GM19043 (cell line): Measurements from ENCODE around the gene KRTAP9-9.
"Not testable (repeated sequence)": the region's sequence is repeated elsewhere in the genome, so short reads cannot be mapped to it uniquely, and the experiment has no call there.

Source experiments
- ATAC-seq: cut with Tn5 transposase; IDR thresholded peaks from one replicate; pipeline ENCODE4 v1.9.1; 2021; ENCODE audit warnings: low read depth; ENCODE audit not compliant: unreplicated experiment

The KRTAP9-9 gene

DNA sequence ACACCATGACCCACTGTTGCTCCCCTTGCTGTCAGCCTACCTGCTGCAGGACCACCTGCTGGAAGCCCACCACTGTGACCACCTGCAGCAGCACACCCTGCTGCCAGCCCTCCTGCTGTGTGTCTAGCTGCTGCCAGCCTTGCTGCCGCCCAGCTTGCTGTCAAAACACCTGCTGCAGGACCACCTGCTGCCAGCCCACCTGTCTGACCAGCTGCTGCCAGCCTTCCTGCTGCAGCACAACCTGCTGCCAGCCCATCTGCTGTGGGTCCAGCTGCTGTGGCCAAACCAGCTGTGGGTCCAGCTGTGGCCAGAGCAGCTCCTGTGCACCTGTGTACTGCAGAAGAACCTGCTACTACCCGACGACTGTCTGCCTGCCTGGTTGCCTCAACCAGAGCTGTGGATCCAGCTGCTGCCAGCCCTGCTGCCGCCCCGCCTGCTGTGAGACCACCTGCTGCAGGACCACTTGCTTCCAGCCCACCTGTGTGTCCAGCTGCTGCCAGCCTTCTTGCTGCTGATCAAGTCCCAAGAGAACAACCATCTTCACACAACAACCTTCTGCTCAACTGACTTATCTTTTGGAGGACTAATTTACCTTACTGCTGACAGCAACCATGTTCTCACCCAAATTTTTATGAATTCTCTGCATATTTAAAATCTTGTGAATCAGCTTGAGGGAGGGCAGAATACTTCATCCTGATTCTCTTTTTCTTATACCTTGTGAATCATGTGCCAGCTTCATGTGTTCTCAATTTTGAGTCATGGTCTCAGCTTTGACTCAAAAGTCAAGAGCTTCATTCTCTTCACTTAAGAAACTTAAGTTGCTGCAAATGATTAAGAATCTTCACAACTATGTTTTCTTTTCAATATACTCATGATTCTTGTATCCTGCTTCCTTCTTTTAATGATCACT, at the start of gene KRTAP9-9:
KRTAP9-9 (plus strand) TSS at position 4 of the 910 bp plus-strand sequence.
- not testable (repeated sequence) for ATAC-seq

DNA sequence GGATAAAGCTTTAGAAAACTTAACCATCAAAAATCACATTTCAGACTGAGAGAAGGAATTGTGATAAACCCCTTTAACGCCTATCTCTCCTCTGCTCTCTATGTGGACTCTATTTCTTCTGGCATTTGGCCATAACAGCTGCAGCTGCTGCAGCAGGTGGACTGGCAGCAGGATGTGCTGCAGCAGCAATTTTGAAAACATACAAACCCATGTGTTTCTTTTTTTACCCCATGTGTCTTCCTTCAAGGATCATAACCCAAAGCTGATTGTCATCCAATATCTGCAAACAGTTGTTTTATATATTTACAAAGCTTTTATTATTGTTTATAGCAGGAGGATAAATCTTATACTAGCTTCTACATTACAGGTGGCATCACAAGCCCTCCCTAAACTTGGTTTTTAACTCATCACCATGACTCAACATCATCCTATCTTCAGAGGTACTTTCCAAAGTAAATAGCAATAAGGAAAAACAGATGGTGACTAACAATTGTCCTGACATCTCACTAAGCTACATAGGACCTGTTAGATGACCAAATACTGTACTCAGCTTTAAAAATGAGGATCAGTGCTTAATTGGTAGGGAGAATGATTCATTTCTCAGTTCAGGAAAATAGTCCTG, 43.2 kb upstream of the KRTAP9-9 start:
- ATAC-seq = no peak

DNA sequence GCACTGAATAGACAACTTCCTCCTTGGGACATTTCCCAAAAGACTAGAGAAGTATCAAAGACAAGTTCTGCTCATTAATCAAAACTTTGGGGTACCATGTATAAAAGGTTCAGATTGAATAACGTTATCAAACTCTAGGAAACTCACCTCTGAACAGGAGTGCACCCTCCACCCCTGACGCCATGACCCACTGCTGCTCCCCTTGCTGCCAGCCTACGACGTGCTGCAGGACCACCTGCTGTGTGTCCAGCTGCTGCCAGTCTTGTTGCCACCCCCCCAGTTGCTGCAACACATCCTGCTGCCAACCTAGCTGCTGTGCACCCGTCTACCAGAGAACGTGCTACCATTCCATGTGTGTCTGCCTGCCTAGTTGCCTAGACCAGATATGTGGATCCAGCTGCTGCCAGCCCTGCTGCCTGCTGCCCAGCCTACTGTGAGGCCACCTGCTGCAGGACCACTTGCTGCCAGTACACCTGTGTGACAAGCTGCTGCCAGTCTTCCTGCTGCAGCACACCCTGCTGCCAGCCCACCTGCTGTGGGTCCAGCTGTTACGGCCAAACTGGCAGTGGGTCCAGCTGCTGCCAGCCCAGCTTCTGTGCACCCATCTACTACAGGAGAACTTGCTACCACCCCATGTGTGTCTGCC, 42.5 kb upstream of the KRTAP9-9 start:
- ATAC-seq = no peak

DNA sequence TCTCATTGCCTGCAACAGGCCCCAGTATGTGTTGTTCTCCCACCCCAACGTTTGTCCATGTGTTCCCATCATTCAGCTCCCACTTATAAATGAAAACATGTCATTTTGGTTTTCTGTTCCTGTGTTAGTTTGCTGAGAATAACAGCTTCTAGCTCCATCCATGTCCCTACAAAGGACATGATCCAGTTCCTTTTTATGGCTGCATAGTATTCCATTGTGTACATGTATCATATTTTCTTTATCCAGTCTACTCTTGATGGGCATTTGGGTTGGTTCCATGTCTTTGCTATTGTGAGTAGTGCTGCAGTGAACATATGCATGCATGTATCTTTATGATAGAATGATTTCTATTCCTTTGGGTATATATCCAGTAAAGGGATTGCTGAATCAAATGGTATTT, 39.5 kb upstream of the KRTAP9-9 start:
- no peak for ATAC-seq

DNA sequence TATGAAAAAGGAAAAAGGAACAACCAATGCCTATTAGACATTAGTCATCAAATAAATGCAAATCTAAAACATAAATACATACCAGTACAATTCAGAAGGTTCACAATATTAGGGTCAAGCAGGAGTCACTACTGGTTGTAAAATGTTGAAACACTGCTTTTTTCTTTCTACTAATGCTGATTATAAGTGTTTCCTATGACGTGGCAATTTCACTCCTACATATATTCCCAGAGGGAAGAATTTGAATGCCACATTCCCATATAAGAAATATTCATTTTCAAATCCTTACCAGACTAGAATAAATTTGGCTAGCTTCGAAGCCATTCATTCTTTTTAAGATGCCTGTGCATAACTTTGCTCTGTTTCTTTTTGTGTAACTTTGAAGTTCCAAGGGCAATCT, 31.4 kb upstream of the KRTAP9-9 start:
- no peak for ATAC-seq

DNA sequence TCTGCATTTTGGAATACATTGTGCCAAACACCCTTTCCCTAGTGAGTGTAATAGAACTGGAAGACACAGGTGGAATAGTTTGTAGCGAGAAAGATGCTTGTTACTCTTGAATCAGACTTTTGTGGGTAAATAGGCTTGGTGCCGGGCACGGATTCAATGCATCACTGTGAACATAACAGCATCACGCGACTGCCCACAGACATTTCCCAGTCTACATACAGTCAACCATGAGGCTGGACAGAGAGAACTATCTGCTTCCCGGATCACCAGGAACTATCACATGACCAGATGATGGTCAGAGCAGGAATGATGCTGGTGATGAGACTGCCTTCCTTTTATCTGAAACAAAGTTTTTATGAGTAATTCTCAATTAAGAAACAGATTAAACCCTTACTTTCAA, 29.1 kb upstream of the KRTAP9-9 start:
- no peak for ATAC-seq

DNA sequence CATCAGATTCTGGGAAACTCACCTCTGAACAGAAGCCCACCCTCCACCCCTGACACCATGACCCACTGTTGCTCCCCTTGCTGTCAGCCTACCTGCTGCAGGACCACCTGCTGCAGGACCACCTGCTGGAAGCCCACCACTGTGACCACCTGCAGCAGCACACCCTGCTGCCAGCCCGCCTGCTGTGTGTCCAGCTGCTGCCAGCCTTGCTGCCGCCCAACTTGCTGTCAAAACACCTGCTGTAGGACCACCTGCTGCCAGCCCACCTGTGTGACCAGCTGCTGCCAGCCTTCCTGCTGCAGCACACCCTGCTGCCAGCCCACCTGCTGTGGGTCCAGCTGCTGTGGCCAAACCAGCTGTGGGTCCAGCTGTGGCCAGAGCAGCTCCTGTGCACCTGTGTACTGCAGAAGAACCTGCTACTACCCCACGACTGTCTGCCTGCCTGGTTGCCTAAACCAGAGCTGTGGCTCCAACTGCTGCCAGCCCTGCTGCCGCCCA, 28.5 kb upstream of the KRTAP9-9 start, which contains the start of gene KRTAP9-2:
KRTAP9-2 (plus strand) TSS at position 51 of the 498 bp plus-strand sequence; CDS start at position 58, 7 bp downstream.
- not testable (repeated sequence) for ATAC-seq

DNA sequence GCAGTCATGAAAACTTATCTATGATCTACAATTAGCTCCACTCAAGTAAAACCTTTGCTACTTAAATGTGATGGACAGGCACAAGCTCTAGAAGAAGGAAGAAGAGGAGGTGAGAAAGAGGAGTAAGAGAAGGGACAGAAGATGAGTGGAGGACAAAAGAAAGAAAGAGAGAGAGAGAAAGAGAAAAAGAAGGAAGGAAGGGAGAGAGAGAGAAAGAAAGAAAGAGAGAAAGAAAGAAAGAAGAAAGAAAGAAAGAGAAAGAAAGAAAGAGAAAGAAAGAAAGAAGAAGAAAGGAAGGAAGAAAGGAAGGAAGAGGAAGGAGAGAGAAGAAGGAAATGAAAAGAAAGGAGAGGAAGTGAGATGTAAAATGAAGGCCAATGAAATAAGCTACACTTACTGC, 25.1 kb upstream of the KRTAP9-9 start:
- no peak for ATAC-seq

DNA sequence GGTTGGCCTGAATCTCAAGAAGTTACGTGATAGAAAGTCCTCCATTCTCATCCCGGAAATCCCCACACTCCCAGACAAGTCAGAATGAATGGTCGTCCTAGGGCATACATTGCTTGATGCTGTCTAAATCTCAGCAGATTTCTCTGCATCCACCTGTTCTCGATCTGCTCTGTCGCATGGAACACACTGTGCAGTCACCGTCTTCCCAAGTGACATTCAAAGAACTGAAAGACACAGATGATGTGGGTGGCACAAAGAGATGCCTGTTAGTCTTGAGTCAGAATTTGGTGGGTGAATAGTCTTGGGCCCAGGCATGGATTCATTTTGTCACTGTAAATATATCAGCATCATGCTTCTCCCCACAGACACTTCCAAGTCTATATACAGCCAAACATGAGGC, 23.5 kb upstream of the KRTAP9-9 start:
- no peak for ATAC-seq

DNA sequence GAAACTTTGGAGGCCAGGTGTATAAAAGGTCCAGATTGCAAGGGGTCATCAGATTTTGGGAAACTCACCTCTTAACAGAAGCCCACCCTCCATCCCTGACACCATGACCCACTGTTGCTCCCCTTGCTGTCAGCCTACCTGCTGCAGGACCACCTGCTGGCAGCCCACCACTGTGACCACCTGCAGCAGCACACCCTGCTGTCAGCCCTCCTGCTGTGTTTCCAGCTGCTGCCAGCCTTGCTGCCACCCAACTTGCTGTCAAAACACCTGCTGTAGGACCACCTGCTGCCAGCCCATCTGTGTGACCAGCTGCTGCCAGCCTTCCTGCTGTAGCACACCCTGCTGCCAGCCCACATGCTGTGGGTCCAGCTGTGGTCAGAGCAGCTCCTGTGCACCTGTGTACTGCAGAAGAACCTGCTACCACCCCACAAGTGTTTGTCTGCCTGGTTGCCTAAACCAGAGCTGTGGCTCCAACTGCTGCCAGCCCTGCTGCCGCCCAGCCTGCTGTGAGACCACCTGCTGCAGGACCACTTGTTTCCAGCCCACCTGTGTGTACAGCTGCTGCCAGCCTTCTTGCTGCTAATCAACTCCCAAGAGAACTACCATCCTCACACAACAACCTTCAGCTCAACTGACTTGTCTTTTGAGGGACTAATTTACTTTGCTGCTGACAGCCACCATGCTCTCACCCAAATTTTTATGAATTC, 22.6 kb upstream of the KRTAP9-9 start, which contains the start of gene KRTAP9-3:
KRTAP9-3 (plus strand) TSS at position 51 of the 707 bp plus-strand sequence; CDS start at position 104, 53 bp downstream.
- not testable (repeated sequence) for ATAC-seq

DNA sequence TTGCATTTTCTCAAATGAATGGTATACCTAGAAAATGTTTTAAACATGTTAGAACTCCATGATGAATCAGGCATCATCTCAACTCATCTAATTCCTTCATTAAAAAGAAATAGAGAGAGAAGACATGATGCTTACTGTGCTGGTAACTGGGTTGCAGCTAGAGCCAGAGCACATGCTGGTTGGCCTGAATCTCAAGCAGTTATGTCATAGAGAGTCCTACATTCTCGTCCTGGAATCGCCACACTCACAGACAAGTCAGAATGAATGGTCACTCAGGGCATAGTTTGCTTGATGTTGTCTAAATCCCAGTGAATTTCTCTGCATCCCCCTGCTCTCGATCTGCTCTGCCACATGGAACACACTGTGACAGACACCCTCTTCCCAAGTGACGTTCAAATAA, 18.1 kb upstream of the KRTAP9-9 start:
- ATAC-seq = not testable (repeated sequence)

DNA sequence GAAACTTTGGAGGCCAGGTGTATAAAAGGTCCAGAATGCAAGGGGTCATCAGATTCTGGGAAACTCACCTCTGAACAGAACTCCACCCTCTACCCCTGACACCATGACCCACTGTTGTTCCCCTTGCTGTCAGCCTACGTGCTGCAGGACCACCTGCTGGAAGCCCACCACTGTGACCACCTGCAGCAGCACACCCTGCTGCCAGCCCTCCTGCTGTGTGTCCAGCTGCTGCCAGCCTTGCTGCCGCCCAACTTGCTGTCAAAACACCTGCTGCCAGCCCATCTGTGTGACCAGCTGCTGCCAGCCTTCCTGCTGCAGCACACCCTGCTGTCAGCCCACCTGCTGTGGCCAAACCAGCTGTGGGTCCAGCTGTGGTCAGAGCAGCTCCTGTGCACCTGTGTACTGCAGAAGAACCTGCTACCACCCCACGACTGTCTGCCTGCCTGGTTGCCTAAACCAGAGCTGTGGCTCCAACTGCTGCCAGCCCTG, 17.2 kb upstream of the KRTAP9-9 start, which contains the start of gene KRTAP9-8:
KRTAP9-8 (plus strand) TSS at position 51 of the 489 bp plus-strand sequence; CDS start at position 104, 53 bp downstream.
- ATAC-seq = not testable (repeated sequence)

DNA sequence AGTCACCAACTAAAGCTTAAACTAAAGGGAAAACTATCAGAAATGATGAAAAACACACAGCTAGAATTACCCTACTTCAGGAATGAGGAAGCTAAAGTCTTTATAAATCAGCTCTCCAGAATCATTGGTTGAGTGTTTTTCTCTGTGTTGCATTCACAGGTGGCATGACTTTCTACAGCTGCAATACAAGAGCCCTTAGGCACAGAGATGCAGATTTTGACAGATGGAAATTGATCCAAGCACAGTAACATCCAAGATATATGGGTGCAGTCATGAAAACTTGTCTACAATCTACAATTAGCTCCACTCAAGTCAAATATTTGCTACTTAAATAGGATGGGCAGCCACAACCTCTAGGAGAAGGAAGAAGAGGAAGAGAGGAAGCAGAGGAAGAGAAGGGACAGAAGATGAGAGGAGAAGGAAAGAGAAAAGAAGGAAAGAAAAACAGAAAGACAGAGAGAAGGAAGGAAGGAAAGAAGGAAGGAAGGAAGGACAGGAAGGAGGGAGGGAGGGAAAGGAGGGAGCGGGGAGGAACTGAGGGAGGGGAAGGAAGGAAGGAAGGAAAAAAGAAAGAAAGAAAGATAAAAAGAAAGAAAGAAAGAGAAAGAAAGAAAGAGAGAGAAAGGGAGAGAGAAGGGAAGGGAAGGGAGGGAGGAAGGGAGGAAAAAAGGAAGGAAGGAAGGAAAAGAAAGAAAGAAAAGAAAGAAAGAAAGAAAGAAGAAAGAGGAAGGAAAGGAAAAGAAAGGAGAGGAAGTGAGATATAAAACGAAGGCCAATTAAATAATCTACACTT, 8.0 kb upstream of the KRTAP9-9 start:
- ATAC-seq = not testable (repeated sequence)

DNA sequence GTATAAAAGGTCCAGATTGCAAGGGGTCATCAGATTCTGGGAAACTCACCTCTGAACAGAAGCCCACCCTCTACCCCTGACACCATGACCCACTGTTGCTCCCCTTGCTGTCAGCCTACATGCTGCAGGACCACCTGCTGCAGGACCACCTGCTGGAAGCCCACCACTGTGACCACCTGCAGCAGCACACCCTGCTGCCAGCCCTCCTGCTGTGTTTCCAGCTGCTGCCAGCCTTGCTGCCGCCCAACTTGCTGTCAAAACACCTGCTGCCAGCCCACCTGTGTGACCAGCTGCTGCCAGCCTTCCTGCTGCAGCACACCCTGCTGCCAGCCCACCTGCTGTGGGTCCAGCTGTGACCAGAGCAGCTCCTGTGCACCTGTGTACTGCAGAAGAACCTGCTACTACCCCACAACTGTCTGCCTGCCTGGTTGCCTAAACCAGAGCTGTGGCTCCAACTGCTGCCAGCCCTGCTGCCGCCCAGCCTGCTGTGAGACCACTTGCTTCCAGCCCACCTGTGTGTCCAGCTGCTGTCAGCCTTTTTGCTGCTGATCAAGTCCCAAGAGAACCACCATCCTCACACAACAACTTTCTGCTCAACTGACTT, 5.4 kb upstream of the KRTAP9-9 start, which contains the start of gene KRTAP9-4:
KRTAP9-4 (plus strand) TSS at position 51 of the 604 bp plus-strand sequence; CDS start at position 85, 34 bp downstream.
- not testable (repeated sequence) for ATAC-seq

DNA sequence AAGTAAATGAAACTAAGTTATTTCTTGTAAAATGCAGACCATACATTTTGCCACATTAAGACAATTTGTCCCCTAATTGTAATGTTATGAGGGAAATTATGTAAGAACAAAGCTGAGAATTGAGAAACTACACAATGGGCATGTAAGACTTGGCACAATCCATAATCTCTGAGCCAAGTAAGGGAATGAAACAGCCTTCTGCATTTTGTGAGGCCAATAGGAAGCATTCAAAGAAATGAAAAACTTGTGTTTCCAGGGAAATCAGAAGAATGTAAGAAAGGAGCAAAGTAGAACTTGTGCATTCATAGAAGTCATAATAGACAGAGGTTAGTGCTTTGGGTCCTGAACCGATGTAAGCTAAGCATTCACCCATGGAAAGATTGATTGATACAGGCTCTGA, 3.9 kb upstream of the KRTAP9-9 start:
- ATAC-seq = no peak

DNA sequence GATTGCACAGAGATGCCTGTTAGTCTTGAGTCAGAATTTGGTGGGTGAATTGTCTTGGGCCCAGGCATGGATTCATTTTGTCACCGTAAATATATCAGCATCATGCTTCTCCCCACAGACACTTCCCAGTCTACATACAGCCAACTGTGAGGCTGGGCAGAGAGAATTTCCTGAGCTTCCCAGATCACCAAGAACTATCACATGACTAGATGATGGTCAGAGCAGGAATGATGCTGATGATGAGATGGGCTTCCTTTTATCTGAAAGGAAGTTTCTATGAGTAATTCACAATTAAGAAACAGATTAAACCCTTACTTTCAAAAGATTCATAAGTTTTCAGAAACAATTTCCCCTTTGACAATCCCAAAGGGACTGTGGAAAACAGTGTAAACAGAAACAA, 323 bp upstream of the KRTAP9-9 start:
- ATAC-seq = no peak

DNA sequence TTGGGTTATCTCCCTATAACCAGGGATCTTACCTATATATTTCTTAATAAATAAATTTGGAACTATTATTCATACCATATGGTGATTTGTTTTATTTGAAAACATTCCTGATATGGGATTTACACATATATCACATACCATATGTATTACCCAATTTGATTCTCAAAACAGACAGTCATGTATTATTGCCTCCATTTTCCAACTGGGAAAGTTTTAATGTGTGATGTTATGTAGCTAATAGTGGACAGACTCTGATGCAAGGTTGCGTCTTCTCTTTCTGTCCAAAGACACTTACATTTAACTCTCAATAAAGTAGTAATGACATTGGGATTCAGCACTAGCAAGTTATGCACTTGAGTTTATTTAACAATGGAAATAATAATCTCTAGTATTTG, 1.1 kb downstream of the KRTAP9-9 start:
- ATAC-seq = no peak

DNA sequence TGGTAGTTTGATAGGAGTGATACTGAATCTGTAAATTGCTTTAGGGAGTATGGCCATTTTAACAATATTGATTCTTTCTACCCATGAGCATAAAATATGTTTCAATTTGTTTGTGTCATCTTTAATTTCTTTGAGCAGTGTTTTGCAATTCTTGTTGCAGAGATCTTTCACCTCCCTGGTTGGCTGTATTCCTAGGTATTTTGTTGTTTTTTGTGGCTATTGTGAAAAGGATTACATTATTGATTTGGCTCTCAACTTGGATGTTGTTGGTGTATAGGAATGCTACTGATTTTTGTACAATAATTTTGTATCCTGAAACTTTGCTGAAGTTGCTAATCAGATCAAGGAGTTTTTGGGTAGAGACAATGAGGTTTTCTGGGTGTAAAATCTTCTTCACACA, 3.2 kb downstream of the KRTAP9-9 start:
- ATAC-seq = no peak

DNA sequence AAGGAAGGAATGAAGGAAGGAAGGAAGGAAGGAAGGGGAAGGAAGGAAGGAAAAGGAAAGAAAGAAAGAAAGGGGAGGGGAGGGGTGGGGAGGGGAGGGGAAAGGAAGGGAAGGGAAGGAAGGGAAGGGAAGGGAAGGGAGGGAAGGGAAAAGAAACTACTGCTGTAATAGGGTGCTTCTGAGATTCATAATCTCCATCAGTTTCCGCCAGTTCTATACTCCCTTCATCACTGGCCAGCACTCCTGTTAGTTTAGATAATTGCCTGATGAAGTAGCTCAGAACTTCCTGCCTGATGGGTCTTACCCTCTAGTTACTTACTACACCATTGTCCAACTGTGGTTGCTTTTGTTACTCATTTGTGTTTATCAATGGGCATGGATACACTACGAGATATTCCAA, 8.0 kb downstream of the KRTAP9-9 start:
- ATAC-seq = no peak
